GM20000 (cell line): ENCODE measurements around the gene ZNF835.

ENCODE experiments used
- DNase-seq: peaks from one replicate; pipeline ENCODE4 v3.0.0; 2012; ENCODE audit warnings: low spot score
- CTCF ChIP-seq: IDR thresholded peaks from 2 replicates; pipeline ENCODE4 v1.5.1; 2012; ENCODE audit warnings: mild to moderate bottlenecking, control low read depth; ENCODE audit errors: extremely low read depth, missing control alignments

The ZNF835 gene

DNA sequence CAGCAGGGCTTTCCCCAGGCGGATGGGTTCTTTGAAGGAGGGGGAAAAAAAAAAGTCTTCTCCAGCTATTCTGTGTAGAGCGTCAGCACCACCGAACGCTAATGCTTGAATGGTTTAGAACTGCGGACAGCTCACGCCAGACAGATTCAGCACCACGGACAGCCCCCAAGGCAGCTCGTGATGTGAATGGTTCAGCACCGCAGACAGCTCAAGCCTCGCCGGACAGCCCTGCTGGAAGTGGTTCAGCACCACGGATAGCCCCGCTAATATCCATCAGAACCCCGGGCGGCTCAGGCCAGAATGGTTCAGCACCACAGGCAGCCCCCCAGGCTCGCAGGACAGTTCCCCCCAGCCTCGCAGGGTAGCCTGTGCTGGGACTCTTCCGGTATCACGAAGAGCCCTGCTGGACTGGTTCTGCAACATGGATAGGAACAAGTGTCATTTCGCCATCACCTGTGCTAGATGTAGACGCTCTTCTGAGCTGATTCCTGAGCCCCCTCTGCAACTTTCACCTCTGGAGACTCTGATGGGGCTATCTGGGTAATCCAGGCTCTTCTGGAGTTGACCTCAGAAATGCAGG is 33.5 kb downstream of the ZNF835 start:
- TF ChIP-seq CTCF: no peak
- DNase-seq: peak; percentile 51

DNA sequence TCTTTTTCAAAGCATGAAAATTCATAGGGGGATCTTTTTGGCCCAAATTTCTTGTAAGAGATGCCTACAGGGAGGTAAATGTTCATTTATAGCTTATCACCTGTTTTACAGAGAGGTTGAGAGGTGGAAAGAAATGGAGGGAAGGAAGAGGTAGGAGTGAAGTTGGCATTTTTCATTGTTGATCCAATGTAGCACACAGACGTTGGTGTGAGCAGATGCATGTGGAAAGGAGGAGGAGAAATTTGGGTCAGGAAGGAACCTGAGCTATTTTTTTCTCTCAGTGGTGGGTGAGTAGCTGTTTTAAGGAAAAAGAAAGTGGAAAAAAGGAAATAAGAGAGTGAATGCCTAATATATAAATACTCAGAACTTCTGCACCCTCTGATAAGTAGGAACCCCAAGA is 38.5 kb downstream of the ZNF835 start:
- TF ChIP-seq CTCF: no peak
- DNase-seq: no peak

- no peak for DNase-seq
- TF ChIP-seq CTCF: no peak
Measured at GRCh38 chr19:56625708-56626107, 45.8 kb downstream of the ZNF835 start.

GRCh38 chr19:56623006-56623405 is 48.6 kb downstream of the ZNF835 start:
- DNase-seq: no peak
- TF ChIP-seq CTCF: no peak

- no peak for DNase-seq
- TF ChIP-seq CTCF: no peak
Measured at GRCh38 chr19:56622374-56622773, 49.2 kb downstream of the ZNF835 start.

DNA sequence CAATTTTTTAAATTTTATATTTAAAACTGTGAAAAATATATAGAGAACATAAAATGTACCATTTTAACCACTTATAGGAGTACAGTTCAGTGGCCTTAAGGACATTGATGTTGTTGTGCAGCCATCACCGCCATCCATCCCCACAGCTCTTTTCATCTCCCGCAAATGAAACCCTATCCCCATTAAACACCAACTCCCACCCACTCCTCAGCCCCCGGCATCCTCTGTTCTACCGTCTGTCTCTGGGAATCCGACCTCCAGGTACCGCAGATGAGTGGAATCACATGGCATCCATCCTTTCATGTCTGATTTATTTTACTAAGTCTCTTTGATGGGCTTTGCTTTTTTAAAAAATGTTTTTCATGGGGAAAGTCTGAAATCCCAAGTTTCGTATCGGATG is 52.4 kb downstream of the ZNF835 start:
- no peak for DNase-seq
- no peak for TF ChIP-seq CTCF

- TF ChIP-seq CTCF: no peak
- DNase-seq: no peak
Measured at GRCh38 chr19:56617531-56617930, 54.0 kb downstream of the ZNF835 start.
